ENCODE results near the gene PDPR. TPM values are rescaled to one million over a fixed set of nuclear protein-coding genes. Genes with fewer than 3 reads are reported as not detected.
"Not testable (repeated sequence)": the region's sequence is repeated elsewhere in the genome, so short reads cannot be mapped to it uniquely, and the experiment has no call there.

The PDPR gene
- total RNA-seq: 17.3 TPM

- H3K9me3 ChIP-seq; H3K4me1 ChIP-seq; intact Hi-C loops (cut with DNase I); H3K27me3 ChIP-seq; H3K36me3 ChIP-seq: not testable (repeated sequence)
- Histone ChIP-seq H3K4me3 (peak within 1 kb of the TSS; percentile 77 to 90), H3K27ac (peak within 1 kb of the TSS; percentile 77 to 85)
- DNase-seq (ENCODE audit: low spot score in 2 of 2): peak; percentile 83 to 97
Measured at GRCh38 chr16:70113982-70114826, at the start of gene PDPR. TSS of gene PDPR (plus strand) at chr16:70114332. CDS start at chr16:70120493, 6,161 bp downstream.

- H3K27me3 ChIP-seq; H3K36me3 ChIP-seq; intact Hi-C loops (cut with DNase I); H3K4me1 ChIP-seq; H3K9me3 ChIP-seq: not testable (repeated sequence)
- H3K27ac ChIP-seq: peak overlapping the region; percentile 90 to 91
- DNase-seq (ENCODE audit: low spot score in 2 of 2): peak; percentile 20 to 77
- peak overlapping the region; percentile 74 to 80 for H3K4me3 ChIP-seq
- TF ChIP-seq CTCF (IDR thresholded peaks at IDR 0.05): peak in 1 of 3 experiments; percentile 9
Measured at GRCh38 chr16:70064841-70065370, 49.2 kb upstream of the PDPR start.

GRCh38 chr16:70065376-70065745 is 48.8 kb upstream of the PDPR start:
- H3K4me1 ChIP-seq; intact Hi-C loops (cut with DNase I); H3K9me3 ChIP-seq; DNase-seq (ENCODE audit: low spot score in 2 of 2); H3K27me3 ChIP-seq; H3K36me3 ChIP-seq: not testable (repeated sequence)
- Histone ChIP-seq H3K27ac (peak overlapping the region; percentile 90 to 91), H3K4me3 (peak overlapping the region; percentile 74 to 80)

GRCh38 chr16:70065746-70066658 is 48.1 kb upstream of the PDPR start:
- DNase-seq (ENCODE audit: low spot score in 2 of 2): peak; percentile 71 to 93
- intact Hi-C loops (cut with DNase I); H3K27me3 ChIP-seq; H3K36me3 ChIP-seq; H3K9me3 ChIP-seq; H3K4me1 ChIP-seq: not testable (repeated sequence)
- Histone ChIP-seq H3K27ac (peak overlapping the region; percentile 90 to 91), H3K4me3 (peak overlapping the region; percentile 74 to 80)

- H3K36me3 ChIP-seq; H3K4me1 ChIP-seq; intact Hi-C loops (cut with DNase I); DNase-seq (ENCODE audit: low spot score in 2 of 2); H3K9me3 ChIP-seq; H3K27me3 ChIP-seq: not testable (repeated sequence)
- peak overlapping the region in 1 of 2 donors; percentile 91 for H3K27ac ChIP-seq
- H3K4me3 ChIP-seq: peak overlapping the region; percentile 74 to 80
Measured at GRCh38 chr16:70066751-70067150, 47.4 kb upstream of the PDPR start.

- DNase-seq (ENCODE audit: low spot score in 2 of 2); H3K9me3 ChIP-seq; H3K36me3 ChIP-seq; H3K4me3 ChIP-seq; intact Hi-C loops (cut with DNase I); H3K27me3 ChIP-seq; H3K27ac ChIP-seq; H3K4me1 ChIP-seq: not testable (repeated sequence)
Measured at GRCh38 chr16:70079081-70079480, 35.1 kb upstream of the PDPR start.

- H3K36me3 ChIP-seq; H3K4me1 ChIP-seq; H3K27ac ChIP-seq; DNase-seq (ENCODE audit: low spot score in 2 of 2); H3K9me3 ChIP-seq; H3K4me3 ChIP-seq; intact Hi-C loops (cut with DNase I); H3K27me3 ChIP-seq: not testable (repeated sequence)
Measured at GRCh38 chr16:70081219-70081618, 32.9 kb upstream of the PDPR start.

GRCh38 chr16:70083931-70084330 is 30.2 kb upstream of the PDPR start:
- H3K4me1 ChIP-seq; H3K4me3 ChIP-seq; intact Hi-C loops (cut with DNase I); H3K27me3 ChIP-seq; H3K36me3 ChIP-seq; H3K27ac ChIP-seq; DNase-seq (ENCODE audit: low spot score in 2 of 2); H3K9me3 ChIP-seq: not testable (repeated sequence)

- intact Hi-C loops (cut with DNase I); H3K36me3 ChIP-seq; H3K4me3 ChIP-seq; H3K27me3 ChIP-seq; H3K9me3 ChIP-seq; H3K4me1 ChIP-seq; H3K27ac ChIP-seq; DNase-seq (ENCODE audit: low spot score in 2 of 2): not testable (repeated sequence)
Measured at GRCh38 chr16:70088160-70088559, 26.0 kb upstream of the PDPR start.

- H3K4me1 ChIP-seq; H3K36me3 ChIP-seq; intact Hi-C loops (cut with DNase I); H3K9me3 ChIP-seq; H3K27me3 ChIP-seq; H3K4me3 ChIP-seq; H3K27ac ChIP-seq; DNase-seq (ENCODE audit: low spot score in 2 of 2): not testable (repeated sequence)
Measured at GRCh38 chr16:70088877-70089276, 25.3 kb upstream of the PDPR start.

- DNase-seq (ENCODE audit: low spot score in 2 of 2); H3K4me3 ChIP-seq; H3K9me3 ChIP-seq; H3K36me3 ChIP-seq; H3K4me1 ChIP-seq; H3K27ac ChIP-seq; H3K27me3 ChIP-seq; intact Hi-C loops (cut with DNase I): not testable (repeated sequence)
Measured at GRCh38 chr16:70089289-70089688, 24.8 kb upstream of the PDPR start.

- H3K36me3 ChIP-seq; H3K9me3 ChIP-seq; H3K27ac ChIP-seq; H3K4me3 ChIP-seq; DNase-seq (ENCODE audit: low spot score in 2 of 2); H3K4me1 ChIP-seq; intact Hi-C loops (cut with DNase I); H3K27me3 ChIP-seq: not testable (repeated sequence)
Measured at GRCh38 chr16:70091104-70091503, 23.0 kb upstream of the PDPR start.

- H3K27me3 ChIP-seq; H3K9me3 ChIP-seq; H3K36me3 ChIP-seq; H3K4me1 ChIP-seq; DNase-seq (ENCODE audit: low spot score in 2 of 2); intact Hi-C loops (cut with DNase I); H3K4me3 ChIP-seq; H3K27ac ChIP-seq: not testable (repeated sequence)
Measured at GRCh38 chr16:70094096-70094495, 20.0 kb upstream of the PDPR start.

Measured in ascending aorta (tissue), 2 donors.